ENCODE data around the gene IGFBP7.

The IGFBP7 gene

GRCh38 chr4:57093845-57094831 is 16.0 kb downstream of the IGFBP7 start:
- DNase-seq, result no peak

GRCh38 chr4:57091657-57092162 is 18.5 kb downstream of the IGFBP7 start:
- no peak for DNase-seq

- no peak for DNase-seq
Measured at GRCh38 chr4:57090079-57090478, 20.1 kb downstream of the IGFBP7 start.

- DNase-seq, result no peak
Measured at GRCh38 chr4:57089549-57089948, 20.6 kb downstream of the IGFBP7 start.

- DNase-seq, result no peak
Measured at GRCh38 chr4:57086031-57086723, 24.0 kb downstream of the IGFBP7 start.

GRCh38 chr4:57085278-57085677 is 24.9 kb downstream of the IGFBP7 start:
- DNase-seq, result no peak

- no peak for DNase-seq
Measured at GRCh38 chr4:57084360-57084759, 25.8 kb downstream of the IGFBP7 start.

GRCh38 chr4:57083090-57083489 is 27.1 kb downstream of the IGFBP7 start:
- no peak for DNase-seq

GRCh38 chr4:57081651-57082621 is 28.2 kb downstream of the IGFBP7 start:
- no peak for DNase-seq

GRCh38 chr4:57080781-57081650 is 29.2 kb downstream of the IGFBP7 start:
- no peak for DNase-seq

- DNase-seq, result no peak
Measured at GRCh38 chr4:57078685-57079521, 31.3 kb downstream of the IGFBP7 start.

GRCh38 chr4:57077550-57078343 is 32.4 kb downstream of the IGFBP7 start:
- no peak for DNase-seq

GRCh38 chr4:57076646-57077045 is 33.5 kb downstream of the IGFBP7 start:
- no peak for DNase-seq

GRCh38 chr4:57075367-57075766 is 34.8 kb downstream of the IGFBP7 start:
- DNase-seq, result no peak

GRCh38 chr4:57074744-57075143 is 35.4 kb downstream of the IGFBP7 start:
- no peak for DNase-seq

- DNase-seq, result no peak
Measured at GRCh38 chr4:57073559-57073958, 36.6 kb downstream of the IGFBP7 start.

GRCh38 chr4:57071326-57071725 is 38.9 kb downstream of the IGFBP7 start:
- DNase-seq, result no peak

- no peak for DNase-seq
Measured at GRCh38 chr4:57070461-57070860, 39.7 kb downstream of the IGFBP7 start.

- DNase-seq, result no peak
Measured at GRCh38 chr4:57068237-57068981, 41.8 kb downstream of the IGFBP7 start.

Data from activated naive CD4-positive, alpha-beta T cell (primary cell).